ENCODE measurements around the gene SORCS2. TPM values are rescaled to one million over a fixed set of nuclear protein-coding genes. Genes with fewer than 3 reads are reported as not detected.

The SORCS2 gene
- total RNA-seq, 1 donor from 2014 or later: 13.4 TPM

GRCh38 chr4:7762376-7763030, 570.2 kb downstream of the SORCS2 start:
- peaks cover 23% of the 10 kb centered on the region for H3K4me1 Mint-ChIP-seq (ENCODE audit: unreplicated experiment)
- TF ChIP-seq, protein P1, sequence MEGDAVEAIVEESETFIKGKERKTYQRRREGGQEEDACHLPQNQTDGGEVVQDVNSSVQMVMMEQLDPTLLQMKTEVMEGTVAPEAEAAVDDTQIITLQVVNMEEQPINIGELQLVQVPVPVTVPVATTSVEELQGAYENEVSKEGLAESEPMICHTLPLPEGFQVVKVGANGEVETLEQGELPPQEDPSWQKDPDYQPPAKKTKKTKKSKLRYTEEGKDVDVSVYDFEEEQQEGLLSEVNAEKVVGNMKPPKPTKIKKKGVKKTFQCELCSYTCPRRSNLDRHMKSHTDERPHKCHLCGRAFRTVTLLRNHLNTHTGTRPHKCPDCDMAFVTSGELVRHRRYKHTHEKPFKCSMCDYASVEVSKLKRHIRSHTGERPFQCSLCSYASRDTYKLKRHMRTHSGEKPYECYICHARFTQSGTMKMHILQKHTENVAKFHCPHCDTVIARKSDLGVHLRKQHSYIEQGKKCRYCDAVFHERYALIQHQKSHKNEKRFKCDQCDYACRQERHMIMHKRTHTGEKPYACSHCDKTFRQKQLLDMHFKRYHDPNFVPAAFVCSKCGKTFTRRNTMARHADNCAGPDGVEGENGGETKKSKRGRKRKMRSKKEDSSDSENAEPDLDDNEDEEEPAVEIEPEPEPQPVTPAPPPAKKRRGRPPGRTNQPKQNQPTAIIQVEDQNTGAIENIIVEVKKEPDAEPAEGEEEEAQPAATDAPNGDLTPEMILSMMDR (conservative IDR thresholded peaks at IDR 0.05): no peak
- DNase-seq (ENCODE audit: extremely low spot score, unreplicated experiment): no peak
- H3K9me3 Mint-ChIP-seq: no peaks in the 10 kb centered on the region
- no peaks in the 10 kb centered on the region for H3K27me3 Mint-ChIP-seq
- no peak overlapping the region for H3K27ac Mint-ChIP-seq
- peaks cover 5% of the 10 kb centered on the region for H3K36me3 Mint-ChIP-seq
- no peak overlapping the region for H3K4me3 Mint-ChIP-seq

DNA sequence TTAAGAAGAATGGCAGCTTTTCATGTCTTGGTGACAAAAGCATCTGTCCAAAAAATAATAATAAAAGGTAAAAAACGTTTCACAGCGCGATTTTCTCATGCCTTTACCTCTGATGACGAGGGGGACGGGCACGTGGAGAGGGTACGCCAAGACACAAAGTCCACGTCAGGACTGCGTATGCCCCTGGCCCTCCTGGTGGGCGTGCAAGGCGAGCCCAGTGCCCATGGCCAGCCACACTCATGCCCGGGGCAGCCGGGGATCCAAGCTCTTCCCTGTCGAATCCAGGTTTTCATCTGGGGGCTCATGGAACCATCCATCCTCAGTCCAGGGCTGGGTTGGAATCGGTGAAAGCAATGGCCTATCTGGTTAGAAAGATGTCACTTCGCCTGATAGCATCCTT, 570.8 kb downstream of the SORCS2 start:
- no peaks in the 10 kb centered on the region for H3K27me3 Mint-ChIP-seq
- TF ChIP-seq, protein P1 (conservative IDR thresholded peaks at IDR 0.05): no peak
- DNase-seq (ENCODE audit: extremely low spot score, unreplicated experiment): no peak
- peaks cover 17% of the 10 kb centered on the region for H3K4me1 Mint-ChIP-seq (ENCODE audit: unreplicated experiment)
- peaks cover 5% of the 10 kb centered on the region for H3K36me3 Mint-ChIP-seq
- no peak overlapping the region for H3K27ac Mint-ChIP-seq
- no peaks in the 10 kb centered on the region for H3K9me3 Mint-ChIP-seq
- H3K4me3 Mint-ChIP-seq: no peak overlapping the region

- Mint-ChIP-seq H3K4me3 (no peak overlapping the region), H3K27ac (no peak overlapping the region), H3K4me1 (ENCODE audit: unreplicated experiment) (peaks cover 12% of the 10 kb centered on the region), H3K27me3 (no peaks in the 10 kb centered on the region), H3K36me3 (peaks cover 5% of the 10 kb centered on the region), H3K9me3 (no peaks in the 10 kb centered on the region)
- TF ChIP-seq, protein P1 (conservative IDR thresholded peaks at IDR 0.05): no peak
- DNase-seq (ENCODE audit: extremely low spot score, unreplicated experiment): no peak
These were observed 571.5 kb downstream of the SORCS2 start for GRCh38 chr4:7763788-7764187.

DNA sequence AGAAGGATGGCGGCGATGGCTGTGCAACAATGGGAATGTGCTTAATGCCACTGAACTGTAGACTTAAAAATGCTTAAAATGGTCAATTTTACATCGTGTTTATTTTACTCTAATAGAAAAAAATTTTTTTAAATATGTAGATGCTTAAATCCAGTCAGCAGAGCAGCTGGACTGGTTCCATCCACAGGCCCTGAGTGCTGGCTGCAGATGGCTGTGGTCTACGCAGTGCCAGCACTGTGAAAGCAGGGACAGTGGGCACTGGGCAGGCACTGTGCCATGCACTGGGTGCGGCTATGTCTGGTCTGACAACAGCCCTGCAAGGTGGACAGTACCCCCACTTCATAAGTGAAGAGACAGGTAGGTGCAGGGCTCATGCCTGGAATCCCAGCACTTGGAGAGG, 572.1 kb downstream of the SORCS2 start:
- Mint-ChIP-seq H3K4me1 (ENCODE audit: unreplicated experiment) (peaks cover 8% of the 10 kb centered on the region), H3K36me3 (peaks cover 5% of the 10 kb centered on the region), H3K9me3 (no peaks in the 10 kb centered on the region), H3K27me3 (no peaks in the 10 kb centered on the region), H3K27ac (no peak overlapping the region), H3K4me3 (no peak overlapping the region)
- TF ChIP-seq, protein P1 (conservative IDR thresholded peaks at IDR 0.05): no peak
- DNase-seq (ENCODE audit: extremely low spot score, unreplicated experiment): no peak

GRCh38 chr4:7765666-7766065, 573.3 kb downstream of the SORCS2 start:
- H3K36me3 Mint-ChIP-seq: peaks cover 8% of the 10 kb centered on the region
- no peak for DNase-seq (ENCODE audit: extremely low spot score, unreplicated experiment)
- TF ChIP-seq, protein P1 (conservative IDR thresholded peaks at IDR 0.05): no peak
- H3K9me3 Mint-ChIP-seq: no peaks in the 10 kb centered on the region
- no peak overlapping the region for H3K27ac Mint-ChIP-seq
- no peaks in the 10 kb centered on the region for H3K27me3 Mint-ChIP-seq
- H3K4me1 Mint-ChIP-seq (ENCODE audit: unreplicated experiment): peaks cover 12% of the 10 kb centered on the region
- H3K4me3 Mint-ChIP-seq: no peak overlapping the region
